Activated naive CD8-positive, alpha-beta T cell treated with anti-CD3 and anti-CD28 coated beads, Interleukin-2, amount 10 ng/mL, durations not matched to agents 7 days and 5 days (primary cell): ENCODE results near the gene TLR9. TPM values are rescaled to one million over a fixed set of nuclear protein-coding genes. Genes with fewer than 3 reads are reported as not detected.
A peak's percentile ranks its signal among the peaks of the same experiment; 100 is the strongest.
"Not testable (repeated sequence)": the region's sequence is repeated elsewhere in the genome, so short reads cannot be mapped to it uniquely, and the experiment has no call there.

Experiments used
- ATAC-seq: fragments of 150-1000 bp; cut with Tn5 transposase; one replicate; pipeline ENCODE4 v1.10.0; 2021; ENCODE audit warnings: low read depth, moderate library complexity
- POLR2A ChIA-PET: fragments of 350-600 bp; sonication (Branson Sonifier 250); formaldehyde crosslinking; loops from one replicate; lab custom pipeline; 2021; ENCODE audit warnings: antibody characterized with exemption; lab: Charles Lee
- DNase-seq: peaks from one replicate; pipeline ENCODE4 v3.0.0; 2021
- H3K27ac Mint-ChIP-seq: one replicate; pipeline ENCODE4 v1.8.0; 2022; ENCODE audit warnings: mild to moderate bottlenecking, mixed read lengths
- H3K27me3 Mint-ChIP-seq: one replicate; pipeline ENCODE4 v1.8.0; 2022; ENCODE audit warnings: mild to moderate bottlenecking, moderate library complexity, mixed read lengths
- H3K36me3 Mint-ChIP-seq: one replicate; pipeline ENCODE4 v1.8.0; 2021; ENCODE audit warnings: mild to moderate bottlenecking, mixed read lengths
- H3K4me1 Mint-ChIP-seq: one replicate; pipeline ENCODE4 v1.8.0; 2021; ENCODE audit warnings: mixed read lengths
- H3K4me3 Mint-ChIP-seq: one replicate; pipeline ENCODE4 v1.8.0; 2022; ENCODE audit warnings: mild to moderate bottlenecking, moderate library complexity, mixed read lengths
- H3K9me3 Mint-ChIP-seq: one replicate; pipeline ENCODE4 v1.8.0; 2021; ENCODE audit warnings: mixed read lengths
- total RNA-seq, 2 experiments: library from RNA; stranded (reverse); gene quantifications; one replicate each; pipeline ENCODE4 v1.2.3, GENCODE V29; 2021

The TLR9 gene
- total RNA-seq, 2 experiments from 2014 or later, result 1.6 to 2.0 TPM

- Mint-ChIP-seq H3K27ac (no peak overlapping the region), H3K4me3 (no peak overlapping the region), H3K27me3 (peaks cover 2% of the 10 kb centered on the region), H3K4me1 (peaks cover 14% of the 10 kb centered on the region), H3K36me3 (no peaks in the 10 kb centered on the region), H3K9me3 (no peaks in the 10 kb centered on the region)
- no peak for ATAC-seq
- no peak for DNase-seq
- POLR2A ChIA-PET, result no interaction called here
These were observed 33.8 kb downstream of the TLR9 start for GRCh38 chr3:52191663-52192062.

GRCh38 chr3:52190294-52191074 is 35.0 kb downstream of the TLR9 start:
- peaks cover 2% of the 10 kb centered on the region for H3K27me3 Mint-ChIP-seq
- ATAC-seq (no peak), DNase-seq (no peak)
- no peak overlapping the region for H3K27ac Mint-ChIP-seq
- H3K9me3 Mint-ChIP-seq, result no peaks in the 10 kb centered on the region
- no peaks in the 10 kb centered on the region for H3K36me3 Mint-ChIP-seq
- no peak overlapping the region for H3K4me3 Mint-ChIP-seq
- H3K4me1 Mint-ChIP-seq, result peaks cover 11% of the 10 kb centered on the region
- POLR2A ChIA-PET, result interaction anchor here (0.6 to 1.0 kb wide), 3 partner anchors 33 to 1054 kb away, joined by 3 to 4 read pairs (median 3); partner anchors contain the start of gene ABHD14B

- POLR2A ChIA-PET, result no interaction called here
- no peak for DNase-seq
- H3K27me3 Mint-ChIP-seq, result no peaks in the 10 kb centered on the region
- ATAC-seq, result no peak
- H3K4me1 Mint-ChIP-seq, result peaks cover 11% of the 10 kb centered on the region
- H3K27ac Mint-ChIP-seq, result peak overlapping the region; percentile 51
- no peaks in the 10 kb centered on the region for H3K36me3 Mint-ChIP-seq
- H3K9me3 Mint-ChIP-seq, result no peaks in the 10 kb centered on the region
- peak overlapping the region; percentile 37 for H3K4me3 Mint-ChIP-seq
These were observed 36.9 kb downstream of the TLR9 start for GRCh38 chr3:52188556-52188955.

GRCh38 chr3:52186729-52187128 is 38.7 kb downstream of the TLR9 start:
- peaks cover 20% of the 10 kb centered on the region for H3K4me1 Mint-ChIP-seq
- DNase-seq (no peak), ATAC-seq (no peak)
- H3K27ac Mint-ChIP-seq, result no peak overlapping the region
- no peaks in the 10 kb centered on the region for H3K27me3 Mint-ChIP-seq
- no peaks in the 10 kb centered on the region for H3K36me3 Mint-ChIP-seq
- H3K9me3 Mint-ChIP-seq, result no peaks in the 10 kb centered on the region
- H3K4me3 Mint-ChIP-seq, result no peak overlapping the region
- POLR2A ChIA-PET, result interaction anchor here (0.8 kb wide), 1 partner anchor 10 kb away, joined by 3 read pairs; no protein-coding TSS in a partner anchor

GRCh38 chr3:52185837-52186236 is 39.6 kb downstream of the TLR9 start:
- no peaks in the 10 kb centered on the region for H3K27me3 Mint-ChIP-seq
- ATAC-seq (no peak), DNase-seq (no peak)
- peaks cover 20% of the 10 kb centered on the region for H3K4me1 Mint-ChIP-seq
- POLR2A ChIA-PET, result interaction anchor here (0.8 kb wide), 1 partner anchor 11 kb away, joined by 3 read pairs; no protein-coding TSS in a partner anchor
- no peak overlapping the region for H3K27ac Mint-ChIP-seq
- H3K9me3 Mint-ChIP-seq, result no peaks in the 10 kb centered on the region
- no peak overlapping the region for H3K4me3 Mint-ChIP-seq
- H3K36me3 Mint-ChIP-seq, result no peaks in the 10 kb centered on the region

GRCh38 chr3:52185311-52185710 is 40.1 kb downstream of the TLR9 start:
- ATAC-seq, result no peak

GRCh38 chr3:52184690-52185089 is 40.8 kb downstream of the TLR9 start:
- Mint-ChIP-seq H3K36me3 (no peaks in the 10 kb centered on the region), H3K4me3 (no peak overlapping the region), H3K27me3 (peaks cover 2% of the 10 kb centered on the region), H3K9me3 (no peaks in the 10 kb centered on the region), H3K27ac (no peak overlapping the region), H3K4me1 (peaks cover 18% of the 10 kb centered on the region)
- DNase-seq (no peak), ATAC-seq (peak; percentile 34)
- POLR2A ChIA-PET, result interaction anchor here (1.1 kb wide), 1 partner anchor 15 kb away, joined by 3 read pairs; no protein-coding TSS in a partner anchor

More at GRCh38 chr3:52185311-52185710, 40.1 kb downstream of the TLR9 start:
- Mint-ChIP-seq H3K36me3 (no peaks in the 10 kb centered on the region), H3K9me3 (no peaks in the 10 kb centered on the region), H3K4me3 (no peak overlapping the region), H3K27ac (no peak overlapping the region), H3K27me3 (peaks cover 2% of the 10 kb centered on the region), H3K4me1 (peaks cover 20% of the 10 kb centered on the region)
- POLR2A ChIA-PET, result no interaction called here
- no peak for DNase-seq

GRCh38 chr3:52183786-52184445 is 41.5 kb downstream of the TLR9 start:
- Mint-ChIP-seq H3K4me3 (no peak overlapping the region), H3K4me1 (peaks cover 12% of the 10 kb centered on the region), H3K27ac (no peak overlapping the region), H3K9me3 (no peaks in the 10 kb centered on the region), H3K36me3 (no peaks in the 10 kb centered on the region), H3K27me3 (peaks cover 3% of the 10 kb centered on the region)
- ATAC-seq (no peak), DNase-seq (no peak)
- POLR2A ChIA-PET, result interaction anchor here (1.1 kb wide), 1 partner anchor 15 kb away, joined by 3 read pairs; no protein-coding TSS in a partner anchor

- Mint-ChIP-seq H3K27me3 (peaks cover 11% of the 10 kb centered on the region), H3K4me1 (peaks cover 9% of the 10 kb centered on the region), H3K9me3 (no peaks in the 10 kb centered on the region), H3K27ac (no peak overlapping the region), H3K36me3 (no peaks in the 10 kb centered on the region), H3K4me3 (no peak overlapping the region)
- POLR2A ChIA-PET, result interaction anchor here (0.9 kb wide), 1 partner anchor 15 kb away, joined by 3 read pairs; the partner anchor contains the start of gene ALAS1
- ATAC-seq (no peak), DNase-seq (no peak)
These were observed 42.8 kb downstream of the TLR9 start for GRCh38 chr3:52182691-52183090.

- no peak overlapping the region for H3K4me3 Mint-ChIP-seq
- POLR2A ChIA-PET, result interaction anchor here (0.9 kb wide), 1 partner anchor 15 kb away, joined by 3 read pairs; the partner anchor contains the start of gene ALAS1
- peak; percentile 40 for ATAC-seq
- H3K36me3 Mint-ChIP-seq, result no peaks in the 10 kb centered on the region
- no peak for DNase-seq
- peaks cover 11% of the 10 kb centered on the region for H3K27me3 Mint-ChIP-seq
- peaks cover 9% of the 10 kb centered on the region for H3K4me1 Mint-ChIP-seq
- no peak overlapping the region for H3K27ac Mint-ChIP-seq
- H3K9me3 Mint-ChIP-seq, result no peaks in the 10 kb centered on the region
These were observed 43.2 kb downstream of the TLR9 start for GRCh38 chr3:52182196-52182595.

GRCh38 chr3:52181543-52181942 is 43.9 kb downstream of the TLR9 start:
- H3K27ac Mint-ChIP-seq, result no peak overlapping the region
- POLR2A ChIA-PET, result interaction anchor here (0.9 kb wide), 1 partner anchor 16 kb away, joined by 3 read pairs; the partner anchor contains the start of gene ALAS1

GRCh38 chr3:52178537-52178936 is 46.9 kb downstream of the TLR9 start:
- Mint-ChIP-seq H3K4me1 (peaks cover 13% of the 10 kb centered on the region), H3K27me3 (peaks cover 11% of the 10 kb centered on the region), H3K27ac (no peak overlapping the region), H3K36me3 (no peaks in the 10 kb centered on the region), H3K9me3 (no peaks in the 10 kb centered on the region), H3K4me3 (no peak overlapping the region)
- DNase-seq (no peak), ATAC-seq (no peak)
- POLR2A ChIA-PET, result no interaction called here

More at GRCh38 chr3:52181543-52181942, 43.9 kb downstream of the TLR9 start:
- Mint-ChIP-seq H3K4me1 (peaks cover 9% of the 10 kb centered on the region), H3K36me3 (no peaks in the 10 kb centered on the region), H3K9me3 (no peaks in the 10 kb centered on the region), H3K27me3 (peaks cover 11% of the 10 kb centered on the region), H3K4me3 (no peak overlapping the region)
- DNase-seq (no peak), ATAC-seq (no peak)

GRCh38 chr3:52178126-52178525 is 47.3 kb downstream of the TLR9 start:
- ATAC-seq, DNase-seq, H3K9me3 Mint-ChIP-seq, H3K4me3 Mint-ChIP-seq, H3K36me3 Mint-ChIP-seq, H3K27ac Mint-ChIP-seq, POLR2A ChIA-PET: not testable (repeated sequence)
- H3K27me3 Mint-ChIP-seq, result peaks cover 11% of the 10 kb centered on the region
- H3K4me1 Mint-ChIP-seq, result peaks cover 16% of the 10 kb centered on the region
